HepG2 (cell line): ENCODE results near the gene PARP2. TPM values are rescaled to one million over a fixed set of nuclear protein-coding genes. Genes with fewer than 3 reads are reported as not detected.
A peak's percentile ranks its signal among the peaks of the same experiment; 100 is the strongest.

ENCODE experiments used
- FOXA3 ChIP-seq: IDR thresholded peaks from 2 replicates; pipeline ENCODE4 v1.6.1; 2016; ENCODE audit warnings: missing genetic modification reagents, missing compliant biosample characterization
- GFI1 ChIP-seq: sonication (generic); formaldehyde crosslinking; IDR thresholded peaks from 2 replicates; pipeline ENCODE4 v1.5.0; 2020; ENCODE audit warnings: missing genetic modification reagents, mild to moderate bottlenecking, borderline replicate concordance
- HOXA3 ChIP-seq: sonication (generic); formaldehyde crosslinking; IDR thresholded peaks from 2 replicates; pipeline ENCODE4 v1.5.0; 2020; ENCODE audit warnings: missing genetic modification reagents
- KLF13 ChIP-seq: sonication (generic); formaldehyde crosslinking; IDR thresholded peaks from 2 replicates; pipeline ENCODE4 v1.4.0; 2020; ENCODE audit warnings: mild to moderate bottlenecking, missing genetic modification reagents
- RAD21 ChIP-seq: fragments of 450-650 bp; formaldehyde crosslinking; IDR thresholded peaks from 2 replicates; pipeline ENCODE4 v1.5.0; 2020; ENCODE audit warnings: mild to moderate bottlenecking
- SP1 ChIP-seq, 2 experiments: fragments of 450-650 bp in 1 of 2; sonication (generic) in 1 of 2; formaldehyde crosslinking in 1 of 2; IDR thresholded peaks; 2 replicates each; pipeline versions ENCODE4 v1.4.0 to v1.6.1; 2016 to 2020; ENCODE audit warnings: missing genetic modification reagents in 1 of 2
- ZBTB7A ChIP-seq: sonication (generic); formaldehyde crosslinking; IDR thresholded peaks from 2 replicates; pipeline ENCODE4 v1.8.0; 2022; ENCODE audit warnings: mild to moderate bottlenecking, missing genetic modification reagents
- ZBTB8A ChIP-seq: sonication (generic); formaldehyde crosslinking; IDR thresholded peaks from 2 replicates; pipeline ENCODE4 v1.4.0; 2020; ENCODE audit warnings: mild to moderate bottlenecking, low read depth, missing genetic modification reagents, borderline replicate concordance
- ZFP62 ChIP-seq: sonication (generic); formaldehyde crosslinking; IDR thresholded peaks from 2 replicates; pipeline ENCODE4 v1.4.0; 2020; ENCODE audit warnings: missing genetic modification reagents
- ZNF205 ChIP-seq: IDR thresholded peaks from 2 replicates; pipeline ENCODE4 v1.6.1; 2018; ENCODE audit warnings: missing biosample characterization, missing genetic modification reagents
- ZNF296 ChIP-seq: sonication (generic); formaldehyde crosslinking; conservative IDR thresholded peaks from 2 replicates; pipeline ENCODE4 v1.5.0; 2020; ENCODE audit warnings: mild to moderate bottlenecking, missing genetic modification reagents
- ZNF34 ChIP-seq: sonication (generic); formaldehyde crosslinking; IDR thresholded peaks from 2 replicates; pipeline ENCODE4 v1.4.0; 2020; ENCODE audit warnings: mild to moderate bottlenecking, missing genetic modification reagents, borderline replicate concordance
- ZNF556 ChIP-seq: sonication (generic); formaldehyde crosslinking; IDR thresholded peaks from 2 replicates; pipeline ENCODE4 v1.4.0; 2020; ENCODE audit warnings: mild to moderate bottlenecking, missing genetic modification reagents, borderline replicate concordance
- ZNF569 ChIP-seq: sonication (generic); formaldehyde crosslinking; IDR thresholded peaks from 2 replicates; pipeline ENCODE4 v1.5.0; 2020; ENCODE audit warnings: mild to moderate bottlenecking, missing genetic modification reagents, moderate library complexity, borderline replicate concordance
- ZSCAN21 ChIP-seq: sonication (generic); formaldehyde crosslinking; IDR thresholded peaks from 2 replicates; pipeline ENCODE4 v1.8.0; 2022; ENCODE audit warnings: mild to moderate bottlenecking, missing genetic modification reagents, moderate library complexity, borderline replicate concordance
- polyA plus RNA-seq, 8 experiments: library from polyadenylated mRNA; depleted of rRNA in 3 of 8; stranded (reverse) in 7 of 8; unstranded in 1 of 8; fragments of >200 nt; fragmentation: Illumina TruSeq in 4 of 8; extraction: Trizol in 4 of 8; gene quantifications; 2 replicates each; pipeline versions ENCODE4 v1.2.1 to v1.2.3, GENCODE V29; 2011 to 2016; ENCODE audit warnings: low read depth in 4 of 8, missing spikeins in 1 of 8, mixed read lengths in 1 of 8; ENCODE audit not compliant: insufficient read depth in 1 of 8
- total RNA-seq, 5 experiments: library from RNA; depleted of rRNA; stranded (reverse); fragments of >200 nt; fragmentation: Illumina TruSeq; extraction: Trizol; gene quantifications; 2 replicates each; pipeline ENCODE4 v1.2.3, GENCODE V29; 2016; ENCODE audit warnings: low read depth in 1 of 5
- TF ChIP-seq, protein P1 (sequence below): fragments of 450-650 bp; IDR thresholded peaks from 2 replicates; pipeline ENCODE4 v1.6.1; 2017; ENCODE audit warnings: mild to moderate bottlenecking
- TF ChIP-seq, protein P2 (sequence below): sonication (generic); formaldehyde crosslinking; IDR thresholded peaks from 2 replicates; pipeline ENCODE4 v1.8.0; 2022; ENCODE audit warnings: mild to moderate bottlenecking, missing genetic modification reagents, borderline replicate concordance
- TF ChIP-seq, protein P3 (sequence below): sonication (generic); formaldehyde crosslinking; conservative IDR thresholded peaks from 2 replicates; pipeline ENCODE4 v1.4.0; 2020; ENCODE audit warnings: missing genetic modification reagents
- TF ChIP-seq, protein P4 (sequence below): sonication (generic); formaldehyde crosslinking; IDR thresholded peaks from 2 replicates; pipeline ENCODE4 v1.5.1; 2020; ENCODE audit warnings: mild to moderate bottlenecking, missing genetic modification reagents, moderate library complexity

The PARP2 gene
- total and polyA plus RNA-seq, 2 of the 13 experiments (the other 11 are each of a cell fraction or from before 2014, with no cell fraction given) = 37.3 to 38.4 TPM

DNA sequence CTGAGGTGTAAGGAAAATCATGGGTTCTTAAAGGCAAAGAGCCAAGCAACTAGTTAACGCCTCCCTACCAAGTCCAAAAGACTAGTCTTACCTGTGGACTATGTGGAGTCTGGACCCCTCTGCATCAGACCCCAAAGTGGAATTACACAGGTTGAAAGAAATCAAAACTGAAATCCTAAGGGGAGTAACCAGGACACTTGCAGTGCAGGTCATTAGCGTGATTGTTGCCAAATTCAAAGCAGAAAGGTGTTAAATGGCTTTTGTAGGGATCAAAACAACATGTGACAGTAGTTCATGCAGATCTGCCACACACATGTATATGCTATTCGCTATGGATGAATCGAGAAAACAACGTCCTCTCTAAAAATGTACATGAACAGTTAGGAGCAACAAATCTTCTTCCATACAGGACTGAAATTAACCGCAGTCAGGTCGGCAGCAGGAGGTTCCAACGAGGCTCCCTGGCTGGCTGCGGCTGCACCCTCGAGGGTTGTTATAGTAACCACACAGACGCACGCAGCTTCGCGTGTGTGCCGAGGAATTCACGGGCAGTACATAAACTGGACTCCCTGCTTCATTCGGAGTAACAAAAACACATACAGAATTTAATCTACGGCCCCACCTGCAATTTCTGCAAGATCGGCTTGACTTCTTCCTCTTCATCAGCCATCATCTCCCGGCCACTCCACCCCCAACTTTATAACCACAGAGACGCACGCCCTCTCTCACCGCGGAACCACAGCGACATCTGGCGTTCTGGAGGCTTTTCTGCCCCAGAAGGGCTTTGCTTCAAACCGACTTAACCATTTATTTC lies 38.0 kb upstream of the PARP2 start, which contains the start of gene TTC5 (continued):
- TF ChIP-seq HOXA3 (CRISPR knock-in tag) = peak; percentile 87
- TF ChIP-seq ZFP62 (CRISPR knock-in tag) = no peak
- TF ChIP-seq ZNF34 (CRISPR knock-in tag) = 0 out of 2 replicates have a peak, but pooled peaks have one; percentile 50
- TF ChIP-seq ZNF296 (CRISPR knock-in tag) = no peak
- 0 out of 2 replicates have a peak, but pooled peaks have one; percentile 36 for TF ChIP-seq ZSCAN21
- TF ChIP-seq, protein P1, sequence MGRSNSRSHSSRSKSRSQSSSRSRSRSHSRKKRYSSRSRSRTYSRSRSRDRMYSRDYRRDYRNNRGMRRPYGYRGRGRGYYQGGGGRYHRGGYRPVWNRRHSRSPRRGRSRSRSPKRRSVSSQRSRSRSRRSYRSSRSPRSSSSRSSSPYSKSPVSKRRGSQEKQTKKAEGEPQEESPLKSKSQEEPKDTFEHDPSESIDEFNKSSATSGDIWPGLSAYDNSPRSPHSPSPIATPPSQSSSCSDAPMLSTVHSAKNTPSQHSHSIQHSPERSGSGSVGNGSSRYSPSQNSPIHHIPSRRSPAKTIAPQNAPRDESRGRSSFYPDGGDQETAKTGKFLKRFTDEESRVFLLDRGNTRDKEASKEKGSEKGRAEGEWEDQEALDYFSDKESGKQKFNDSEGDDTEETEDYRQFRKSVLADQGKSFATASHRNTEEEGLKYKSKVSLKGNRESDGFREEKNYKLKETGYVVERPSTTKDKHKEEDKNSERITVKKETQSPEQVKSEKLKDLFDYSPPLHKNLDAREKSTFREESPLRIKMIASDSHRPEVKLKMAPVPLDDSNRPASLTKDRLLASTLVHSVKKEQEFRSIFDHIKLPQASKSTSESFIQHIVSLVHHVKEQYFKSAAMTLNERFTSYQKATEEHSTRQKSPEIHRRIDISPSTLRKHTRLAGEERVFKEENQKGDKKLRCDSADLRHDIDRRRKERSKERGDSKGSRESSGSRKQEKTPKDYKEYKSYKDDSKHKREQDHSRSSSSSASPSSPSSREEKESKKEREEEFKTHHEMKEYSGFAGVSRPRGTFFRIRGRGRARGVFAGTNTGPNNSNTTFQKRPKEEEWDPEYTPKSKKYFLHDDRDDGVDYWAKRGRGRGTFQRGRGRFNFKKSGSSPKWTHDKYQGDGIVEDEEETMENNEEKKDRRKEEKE = no peak
- TF ChIP-seq RAD21 = peak; percentile 52
- TF ChIP-seq GFI1 = peak; percentile 59; the same call in 1 of the 2 replicates
- TF ChIP-seq, protein P2, sequence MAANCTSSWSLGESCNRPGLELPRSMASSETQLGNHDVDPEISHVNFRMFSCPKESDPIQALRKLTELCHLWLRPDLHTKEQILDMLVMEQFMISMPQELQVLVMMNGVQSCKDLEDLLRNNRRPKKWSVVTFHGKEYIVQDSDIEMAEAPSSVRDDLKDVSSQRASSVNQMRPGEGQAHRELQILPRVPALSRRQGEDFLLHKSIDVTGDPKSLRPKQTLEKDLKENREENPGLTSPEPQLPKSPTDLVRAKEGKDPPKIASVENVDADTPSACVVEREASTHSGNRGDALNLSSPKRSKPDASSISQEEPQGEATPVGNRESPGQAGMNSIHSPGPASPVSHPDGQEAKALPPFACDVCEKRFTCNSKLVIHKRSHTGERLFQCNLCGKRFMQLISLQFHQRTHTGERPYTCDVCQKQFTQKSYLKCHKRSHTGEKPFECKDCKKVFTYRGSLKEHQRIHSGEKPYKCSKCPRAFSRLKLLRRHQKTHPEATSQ (CRISPR knock-in tag) = peak; percentile 80; the same call in 1 of the 2 replicates
- TF ChIP-seq FOXA3 (CRISPR knock-in tag) = peak; percentile 56; the same call in 1 of the 2 replicates
- TF ChIP-seq ZNF569 (CRISPR knock-in tag) = no peak
- no peak for TF ChIP-seq ZBTB7A
- TF ChIP-seq ZBTB8A (CRISPR knock-in tag) = no peak
- TF ChIP-seq, protein P3, sequence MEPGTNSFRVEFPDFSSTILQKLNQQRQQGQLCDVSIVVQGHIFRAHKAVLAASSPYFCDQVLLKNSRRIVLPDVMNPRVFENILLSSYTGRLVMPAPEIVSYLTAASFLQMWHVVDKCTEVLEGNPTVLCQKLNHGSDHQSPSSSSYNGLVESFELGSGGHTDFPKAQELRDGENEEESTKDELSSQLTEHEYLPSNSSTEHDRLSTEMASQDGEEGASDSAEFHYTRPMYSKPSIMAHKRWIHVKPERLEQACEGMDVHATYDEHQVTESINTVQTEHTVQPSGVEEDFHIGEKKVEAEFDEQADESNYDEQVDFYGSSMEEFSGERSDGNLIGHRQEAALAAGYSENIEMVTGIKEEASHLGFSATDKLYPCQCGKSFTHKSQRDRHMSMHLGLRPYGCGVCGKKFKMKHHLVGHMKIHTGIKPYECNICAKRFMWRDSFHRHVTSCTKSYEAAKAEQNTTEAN (CRISPR knock-in tag) = no peak
- no peak for TF ChIP-seq KLF13 (CRISPR knock-in tag)
- TF ChIP-seq ZNF556 = 0 out of 2 replicates have a peak, but pooled peaks have one; percentile 76
- TF ChIP-seq, protein P4, sequence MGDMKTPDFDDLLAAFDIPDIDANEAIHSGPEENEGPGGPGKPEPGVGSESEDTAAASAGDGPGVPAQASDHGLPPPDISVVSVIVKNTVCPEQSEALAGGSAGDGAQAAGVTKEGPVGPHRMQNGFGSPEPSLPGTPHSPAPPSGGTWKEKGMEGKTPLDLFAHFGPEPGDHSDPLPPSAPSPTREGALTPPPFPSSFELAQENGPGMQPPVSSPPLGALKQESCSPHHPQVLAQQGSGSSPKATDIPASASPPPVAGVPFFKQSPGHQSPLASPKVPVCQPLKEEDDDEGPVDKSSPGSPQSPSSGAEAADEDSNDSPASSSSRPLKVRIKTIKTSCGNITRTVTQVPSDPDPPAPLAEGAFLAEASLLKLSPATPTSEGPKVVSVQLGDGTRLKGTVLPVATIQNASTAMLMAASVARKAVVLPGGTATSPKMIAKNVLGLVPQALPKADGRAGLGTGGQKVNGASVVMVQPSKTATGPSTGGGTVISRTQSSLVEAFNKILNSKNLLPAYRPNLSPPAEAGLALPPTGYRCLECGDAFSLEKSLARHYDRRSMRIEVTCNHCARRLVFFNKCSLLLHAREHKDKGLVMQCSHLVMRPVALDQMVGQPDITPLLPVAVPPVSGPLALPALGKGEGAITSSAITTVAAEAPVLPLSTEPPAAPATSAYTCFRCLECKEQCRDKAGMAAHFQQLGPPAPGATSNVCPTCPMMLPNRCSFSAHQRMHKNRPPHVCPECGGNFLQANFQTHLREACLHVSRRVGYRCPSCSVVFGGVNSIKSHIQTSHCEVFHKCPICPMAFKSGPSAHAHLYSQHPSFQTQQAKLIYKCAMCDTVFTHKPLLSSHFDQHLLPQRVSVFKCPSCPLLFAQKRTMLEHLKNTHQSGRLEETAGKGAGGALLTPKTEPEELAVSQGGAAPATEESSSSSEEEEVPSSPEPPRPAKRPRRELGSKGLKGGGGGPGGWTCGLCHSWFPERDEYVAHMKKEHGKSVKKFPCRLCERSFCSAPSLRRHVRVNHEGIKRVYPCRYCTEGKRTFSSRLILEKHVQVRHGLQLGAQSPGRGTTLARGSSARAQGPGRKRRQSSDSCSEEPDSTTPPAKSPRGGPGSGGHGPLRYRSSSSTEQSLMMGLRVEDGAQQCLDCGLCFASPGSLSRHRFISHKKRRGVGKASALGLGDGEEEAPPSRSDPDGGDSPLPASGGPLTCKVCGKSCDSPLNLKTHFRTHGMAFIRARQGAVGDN (CRISPR knock-in tag) = peak; percentile 69
- no peak for TF ChIP-seq SP1 (IDR thresholded peaks at IDR 0.05)
- TF ChIP-seq SP1 (CRISPR knock-in tag; IDR thresholded peaks at IDR 0.05) = peak; percentile 58
- 0 out of 2 replicates have a peak, but pooled peaks have one; percentile 28 for TF ChIP-seq ZNF205 (CRISPR knock-in tag)
